Stimulated activated memory B cell treated with anti-CD40 and anti-IgM and Interleukin-4, amounts not matched to agents 10 μg/mL and 1 μg/mL and 100 μg/mL, for 72 hours (primary cell): ENCODE data around the gene MAFF.
A peak's percentile ranks its signal among the peaks of the same experiment; 100 is the strongest.

ENCODE experiments used
- ATAC-seq: fragments of 150-1000 bp; cut with Tn5 transposase; 2 replicates; pipeline ENCODE4 v1.10.0; 2021
- H3K27ac Mint-ChIP-seq: one replicate; pipeline ENCODE4 v1.8.0; 2022; ENCODE audit warnings: mild to moderate bottlenecking, mixed read lengths
- H3K27me3 Mint-ChIP-seq: one replicate; pipeline ENCODE4 v1.8.0; 2022; ENCODE audit warnings: mixed read lengths
- H3K36me3 Mint-ChIP-seq: one replicate; pipeline ENCODE4 v1.8.0; 2022; ENCODE audit warnings: mixed read lengths
- H3K4me1 Mint-ChIP-seq: one replicate; pipeline ENCODE4 v1.8.0; 2022; ENCODE audit warnings: mixed read lengths
- H3K4me3 Mint-ChIP-seq: one replicate; pipeline ENCODE4 v1.8.0; 2022; ENCODE audit warnings: mild to moderate bottlenecking, moderate library complexity, mixed read lengths
- H3K9me3 Mint-ChIP-seq: one replicate; pipeline ENCODE4 v1.8.0; 2022; ENCODE audit warnings: mixed read lengths

Gene MAFF

GRCh38 chr22:38190581-38190980, 11.2 kb upstream of the MAFF start:
- Mint-ChIP-seq H3K9me3 (no peaks in the 10 kb centered on the region), H3K36me3 (peaks cover 5% of the 10 kb centered on the region), H3K27ac (no peak overlapping the region)

DNA sequence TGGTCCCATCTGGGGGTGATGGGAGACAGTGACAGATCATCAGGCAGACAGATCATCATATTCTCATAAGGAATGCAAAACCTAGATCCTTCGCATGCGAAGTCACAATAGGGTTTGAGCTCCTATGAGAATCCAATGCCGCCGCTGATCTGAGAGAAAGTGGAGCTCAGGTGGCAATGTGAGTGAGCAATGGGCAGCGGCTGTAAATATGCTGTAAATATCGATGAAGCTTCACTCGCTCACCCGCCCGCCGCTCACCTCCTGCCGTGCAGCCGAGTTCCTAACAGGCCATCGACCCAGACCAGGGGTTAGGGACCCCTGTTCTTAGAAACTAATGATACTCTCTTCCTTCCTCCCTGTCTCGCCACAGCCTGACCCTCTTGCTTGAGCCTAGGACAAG, 10.7 kb upstream of the MAFF start:
- Mint-ChIP-seq H3K36me3 (peaks cover 5% of the 10 kb centered on the region), H3K27me3 (peaks cover 33% of the 10 kb centered on the region)
- ATAC-seq: no peak

More at GRCh38 chr22:38190581-38190980, 11.2 kb upstream of the MAFF start:
- no peaks in the 10 kb centered on the region for H3K4me1 Mint-ChIP-seq
- peaks cover 38% of the 10 kb centered on the region for H3K27me3 Mint-ChIP-seq
- ATAC-seq: no peak
- no peak overlapping the region for H3K4me3 Mint-ChIP-seq

DNA sequence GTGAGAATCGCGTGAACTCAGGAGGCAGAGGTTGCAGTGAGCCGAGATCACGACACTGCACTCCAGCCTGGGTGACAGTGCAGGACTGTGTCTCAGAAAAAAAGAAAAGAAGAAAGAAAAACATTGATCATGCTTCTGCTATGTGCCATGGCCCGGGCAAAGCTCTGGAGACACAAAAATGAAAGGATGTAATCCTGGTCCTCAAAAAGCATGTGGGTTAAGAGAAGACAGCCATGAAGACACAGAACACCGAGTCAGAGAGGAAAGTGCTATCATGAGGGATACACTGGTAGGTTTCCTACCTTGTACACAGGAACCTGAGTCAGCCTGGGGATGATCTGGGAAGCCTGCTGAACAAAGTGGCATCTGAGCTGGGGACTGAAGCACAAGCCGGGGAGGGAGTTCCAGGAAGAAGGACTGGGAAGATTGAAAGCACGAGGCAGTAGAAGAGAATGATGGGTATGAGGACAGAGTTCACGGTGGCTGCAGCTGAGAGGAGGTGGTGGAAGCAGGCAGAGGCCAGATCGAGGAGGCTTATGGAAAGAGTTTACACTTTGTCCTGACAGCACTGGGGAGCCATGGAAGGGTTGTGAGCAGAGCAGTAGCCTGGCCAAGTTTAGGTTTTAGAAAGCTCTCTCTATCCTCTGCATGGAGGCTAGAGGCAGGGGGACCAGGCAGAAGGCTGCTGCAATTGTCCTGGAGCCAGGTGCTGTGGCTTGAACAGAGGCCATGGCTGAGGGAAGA, 9.9 kb upstream of the MAFF start:
- Mint-ChIP-seq H3K27ac (no peak overlapping the region), H3K9me3 (no peaks in the 10 kb centered on the region), H3K4me1 (no peaks in the 10 kb centered on the region), H3K4me3 (no peak overlapping the region), H3K36me3 (peaks cover 5% of the 10 kb centered on the region), H3K27me3 (peaks cover 25% of the 10 kb centered on the region)
- ATAC-seq: no peak

More for the DNA sequence above, 10.7 kb upstream of the MAFF start:
- Mint-ChIP-seq H3K4me3 (no peak overlapping the region), H3K4me1 (no peaks in the 10 kb centered on the region), H3K27ac (no peak overlapping the region), H3K9me3 (no peaks in the 10 kb centered on the region)

- Mint-ChIP-seq H3K4me1 (no peaks in the 10 kb centered on the region), H3K9me3 (no peaks in the 10 kb centered on the region), H3K27ac (no peak overlapping the region)
Observed at GRCh38 chr22:38192475-38192863, 9.3 kb upstream of the MAFF start.

GRCh38 chr22:38193580-38193979, 8.2 kb upstream of the MAFF start:
- Mint-ChIP-seq H3K36me3 (peaks cover 4% of the 10 kb centered on the region), H3K27me3 (peaks cover 18% of the 10 kb centered on the region), H3K4me3 (no peak overlapping the region), H3K27ac (no peak overlapping the region), H3K4me1 (no peaks in the 10 kb centered on the region), H3K9me3 (no peaks in the 10 kb centered on the region)
- no peak for ATAC-seq

More at GRCh38 chr22:38192475-38192863, 9.3 kb upstream of the MAFF start:
- no peak for ATAC-seq
- Mint-ChIP-seq H3K4me3 (no peak overlapping the region), H3K27me3 (peaks cover 21% of the 10 kb centered on the region), H3K36me3 (peaks cover 5% of the 10 kb centered on the region)

GRCh38 chr22:38196791-38197419, 4.9 kb upstream of the MAFF start:
- H3K27ac Mint-ChIP-seq: no peak overlapping the region
- no peaks in the 10 kb centered on the region for H3K36me3 Mint-ChIP-seq
- H3K9me3 Mint-ChIP-seq: peaks cover 3% of the 10 kb centered on the region
- peaks cover 8% of the 10 kb centered on the region for H3K27me3 Mint-ChIP-seq
- H3K4me1 Mint-ChIP-seq: peaks cover 22% of the 10 kb centered on the region
- H3K4me3 Mint-ChIP-seq: no peak overlapping the region
- no peak for ATAC-seq

GRCh38 chr22:38199826-38200559, 1.8 kb upstream of the MAFF start:
- no peak overlapping the region for H3K4me3 Mint-ChIP-seq
- H3K9me3 Mint-ChIP-seq: peaks cover 3% of the 10 kb centered on the region
- no peak overlapping the region for H3K27ac Mint-ChIP-seq

DNA sequence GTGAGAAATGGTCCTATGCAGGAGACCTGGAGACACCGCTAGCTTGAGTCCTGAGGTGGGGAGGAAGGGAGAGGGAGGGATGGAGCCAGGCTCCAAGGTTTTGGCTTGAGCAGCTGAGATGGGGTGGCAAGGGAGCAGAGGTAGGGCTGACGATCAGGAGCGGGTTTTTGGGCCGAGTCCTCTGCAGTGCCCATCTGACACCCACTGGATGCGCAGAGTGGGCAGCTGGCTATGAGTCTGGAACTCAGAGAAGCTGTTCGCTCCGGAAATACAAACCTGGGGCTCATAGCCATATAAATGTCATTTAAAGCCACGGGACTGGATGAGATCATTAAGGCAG, 453 bp upstream of the MAFF start:
- Mint-ChIP-seq H3K27me3 (no peaks in the 10 kb centered on the region), H3K9me3 (peaks cover 3% of the 10 kb centered on the region), H3K4me3 (peak overlapping the region; percentile 84), H3K27ac (peak overlapping the region; percentile 36), H3K4me1 (peaks cover 52% of the 10 kb centered on the region), H3K36me3 (no peaks in the 10 kb centered on the region)
- ATAC-seq: no peak

More at GRCh38 chr22:38199826-38200559, 1.8 kb upstream of the MAFF start:
- H3K27me3 Mint-ChIP-seq: no peaks in the 10 kb centered on the region
- no peaks in the 10 kb centered on the region for H3K36me3 Mint-ChIP-seq
- no peak for ATAC-seq
- peaks cover 46% of the 10 kb centered on the region for H3K4me1 Mint-ChIP-seq

DNA sequence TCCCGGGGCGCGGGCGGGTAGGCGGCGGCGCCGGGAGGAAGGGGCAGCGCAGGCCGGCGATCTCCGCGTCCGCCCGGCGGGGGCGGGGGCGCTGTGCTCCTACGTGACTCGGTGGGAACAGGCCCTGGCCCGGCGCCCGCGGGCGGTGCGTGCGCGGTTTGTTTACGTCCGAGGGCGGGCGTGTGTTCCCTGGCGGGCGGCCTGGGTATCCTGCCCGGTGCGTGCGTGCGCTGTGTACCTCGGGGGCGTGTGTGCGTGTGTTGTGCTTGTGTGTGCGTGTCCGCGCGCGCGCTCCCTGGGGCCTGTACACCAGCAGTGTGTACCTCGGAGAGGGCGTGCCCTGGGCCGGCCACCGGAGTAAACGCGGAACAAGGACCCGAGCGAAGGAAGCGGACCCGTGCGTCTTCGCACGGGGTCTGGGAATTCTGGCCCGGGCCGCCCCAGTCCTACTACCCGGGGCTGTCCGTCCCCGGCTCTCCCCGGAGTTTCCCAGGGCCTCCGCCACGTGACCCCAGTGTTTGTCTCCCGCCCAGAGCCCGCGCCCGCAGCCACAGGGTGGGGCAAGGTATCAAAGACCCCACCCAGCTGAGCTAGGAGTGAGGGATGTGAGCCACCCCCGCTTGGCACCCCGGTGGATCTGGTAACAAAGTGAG, 769 bp downstream of the MAFF start:
- H3K36me3 Mint-ChIP-seq: no peaks in the 10 kb centered on the region
- H3K27me3 Mint-ChIP-seq: no peaks in the 10 kb centered on the region
- H3K4me1 Mint-ChIP-seq: peaks cover 52% of the 10 kb centered on the region
- H3K27ac Mint-ChIP-seq: peak overlapping the region; percentile 36
- H3K4me3 Mint-ChIP-seq: peak overlapping the region; percentile 80
- peak; percentile 65 for ATAC-seq
- H3K9me3 Mint-ChIP-seq: peaks cover 3% of the 10 kb centered on the region

GRCh38 chr22:38203090-38203810, 1.5 kb downstream of the MAFF start:
- Mint-ChIP-seq H3K36me3 (no peaks in the 10 kb centered on the region), H3K4me1 (peaks cover 59% of the 10 kb centered on the region), H3K4me3 (peak overlapping the region; percentile 80), H3K27me3 (no peaks in the 10 kb centered on the region), H3K9me3 (peaks cover 3% of the 10 kb centered on the region), H3K27ac (peak overlapping the region; percentile 36)
- ATAC-seq: no peak

DNA sequence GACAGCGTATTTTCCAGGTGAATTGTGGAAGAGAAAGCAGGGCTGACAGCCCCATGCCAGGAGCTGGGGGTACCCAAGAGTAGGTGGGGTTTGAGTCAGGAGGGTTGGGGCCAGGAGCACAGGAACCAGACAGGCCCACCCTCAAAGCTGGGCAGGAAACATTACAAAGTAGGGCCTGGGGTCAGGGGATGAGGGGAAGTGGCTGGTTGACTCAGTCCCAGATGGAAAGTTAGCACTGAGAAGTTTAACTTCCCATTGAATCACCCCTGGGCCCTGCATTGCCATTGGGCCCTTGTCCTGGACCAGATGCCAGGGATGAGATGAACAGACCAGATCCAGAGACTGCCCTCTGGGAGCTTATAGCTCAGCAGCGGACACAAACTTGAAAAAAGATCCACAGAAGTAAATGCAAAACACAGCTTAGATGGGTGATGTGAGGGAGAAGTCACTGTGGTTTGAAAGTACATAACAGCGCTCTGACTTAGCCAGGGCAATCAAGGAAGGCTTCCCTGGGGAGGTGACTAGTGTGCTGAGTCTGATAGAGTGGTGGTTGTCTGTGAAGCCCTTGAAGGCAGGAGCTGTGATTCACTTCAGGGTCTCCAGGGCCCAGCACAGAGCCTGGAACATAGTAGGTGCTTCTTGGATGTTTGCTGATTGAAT, 2.2 kb downstream of the MAFF start:
- no peak for ATAC-seq
- Mint-ChIP-seq H3K36me3 (no peaks in the 10 kb centered on the region), H3K4me3 (peak overlapping the region; percentile 0)

DNA sequence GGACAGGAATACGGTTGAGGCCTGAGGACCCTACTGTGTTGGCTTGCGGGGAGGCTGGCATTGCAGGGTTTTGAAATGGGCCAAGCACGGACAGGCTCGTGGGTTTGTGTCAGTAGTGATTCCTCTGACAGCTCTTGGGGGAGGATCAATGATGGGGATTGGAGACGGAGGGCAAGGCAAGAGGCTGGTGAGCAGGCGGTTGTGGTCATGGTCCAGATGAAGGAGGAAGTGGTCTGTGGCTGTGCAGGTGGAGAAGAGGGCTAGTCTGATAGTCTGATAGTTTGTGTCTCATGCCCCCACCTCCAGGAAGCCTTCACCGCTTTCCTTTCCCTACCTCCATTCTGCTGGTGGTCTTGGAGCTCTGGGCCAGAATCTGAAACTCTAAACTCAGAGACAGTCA, 3.0 kb downstream of the MAFF start:
- Mint-ChIP-seq H3K4me1 (peaks cover 55% of the 10 kb centered on the region), H3K4me3 (no peak overlapping the region), H3K27me3 (no peaks in the 10 kb centered on the region), H3K36me3 (no peaks in the 10 kb centered on the region), H3K27ac (peak overlapping the region; percentile 16), H3K9me3 (no peaks in the 10 kb centered on the region)
- ATAC-seq: peak; percentile 56

More for the DNA sequence above, 2.2 kb downstream of the MAFF start:
- peak overlapping the region; percentile 16 for H3K27ac Mint-ChIP-seq
- H3K9me3 Mint-ChIP-seq: peaks cover 3% of the 10 kb centered on the region
- H3K27me3 Mint-ChIP-seq: no peaks in the 10 kb centered on the region
- H3K4me1 Mint-ChIP-seq: peaks cover 62% of the 10 kb centered on the region

GRCh38 chr22:38205261-38206128, 3.7 kb downstream of the MAFF start:
- ATAC-seq: no peak
- Mint-ChIP-seq H3K27me3 (no peaks in the 10 kb centered on the region), H3K9me3 (no peaks in the 10 kb centered on the region), H3K27ac (peak overlapping the region; percentile 16), H3K36me3 (no peaks in the 10 kb centered on the region), H3K4me1 (peaks cover 60% of the 10 kb centered on the region), H3K4me3 (no peak overlapping the region)
